HG03045 (cell line): ENCODE data around the gene CRTC1.

Experiments
- ATAC-seq: cut with Tn5 transposase; IDR thresholded peaks from one replicate; pipeline ENCODE4 v1.9.1; 2021; ENCODE audit warnings: mild to moderate bottlenecking, moderate library complexity; ENCODE audit not compliant: unreplicated experiment

CRTC1 gene

GRCh38 chr19:18699403-18700054 is 16.0 kb downstream of the CRTC1 start:
- no peak for ATAC-seq

- peak; percentile 52 for ATAC-seq
These were observed 17.2 kb downstream of the CRTC1 start for GRCh38 chr19:18700501-18701249.

- ATAC-seq = peak; percentile 37
These were observed 17.7 kb downstream of the CRTC1 start for GRCh38 chr19:18701250-18701608.

GRCh38 chr19:18704054-18704453 is 20.6 kb downstream of the CRTC1 start:
- ATAC-seq = no peak

GRCh38 chr19:18704971-18705370 is 21.5 kb downstream of the CRTC1 start:
- ATAC-seq = no peak

GRCh38 chr19:18708452-18709231 is 25.2 kb downstream of the CRTC1 start:
- ATAC-seq = no peak

GRCh38 chr19:18709546-18709945 is 26.1 kb downstream of the CRTC1 start:
- no peak for ATAC-seq

- ATAC-seq = no peak
These were observed 26.7 kb downstream of the CRTC1 start for GRCh38 chr19:18710186-18710585.

- no peak for ATAC-seq
These were observed 27.7 kb downstream of the CRTC1 start for GRCh38 chr19:18710996-18711751.

GRCh38 chr19:18711893-18712292 is 28.4 kb downstream of the CRTC1 start:
- no peak for ATAC-seq

- ATAC-seq = no peak
These were observed 29.5 kb downstream of the CRTC1 start for GRCh38 chr19:18712981-18713380.

GRCh38 chr19:18713550-18714117 is 30.2 kb downstream of the CRTC1 start:
- no peak for ATAC-seq

GRCh38 chr19:18715416-18715815 is 31.9 kb downstream of the CRTC1 start:
- ATAC-seq = no peak

- no peak for ATAC-seq
These were observed 33.4 kb downstream of the CRTC1 start for GRCh38 chr19:18716857-18717256.

GRCh38 chr19:18717601-18718000 is 34.1 kb downstream of the CRTC1 start:
- no peak for ATAC-seq

GRCh38 chr19:18718015-18718526 is 34.6 kb downstream of the CRTC1 start:
- no peak for ATAC-seq

- ATAC-seq = no peak
These were observed 35.5 kb downstream of the CRTC1 start for GRCh38 chr19:18718846-18719458.

- no peak for ATAC-seq
These were observed 36.1 kb downstream of the CRTC1 start for GRCh38 chr19:18719541-18719940.

- no peak for ATAC-seq
These were observed 40.4 kb downstream of the CRTC1 start for GRCh38 chr19:18723871-18724377.
